Measurements from ENCODE around the gene EPS8L3. TPM values are rescaled to one million over a fixed set of nuclear protein-coding genes. Genes with fewer than 3 reads are reported as not detected.
A peak's percentile ranks its signal among the peaks of the same experiment; 100 is the strongest.

The EPS8L3 gene
- total RNA-seq, 1 experiment from 2014 or later = not detected

DNA sequence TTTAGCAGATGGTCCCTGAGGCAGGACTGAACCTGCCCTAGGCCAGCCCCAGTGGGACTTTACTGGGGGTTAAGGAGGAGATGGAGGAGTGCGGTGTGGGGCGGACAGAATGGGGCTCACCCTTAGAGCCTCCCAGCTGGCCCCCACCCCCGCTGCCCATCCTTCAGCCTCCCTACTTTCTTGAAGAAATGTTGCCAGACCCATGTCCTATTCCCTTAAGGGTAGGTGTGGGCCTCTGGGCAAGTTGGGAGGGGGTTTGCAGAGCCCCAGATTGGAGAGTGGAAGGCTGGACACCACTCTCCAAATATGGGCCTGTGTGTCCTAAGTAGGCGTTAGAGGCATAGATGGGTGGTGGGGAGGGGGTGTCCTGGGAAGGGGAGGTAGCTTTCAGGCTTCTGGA lies 19.2 kb upstream of the EPS8L3 start:
- ChIA-PET CTCF (interaction anchor here (0.7 kb wide), 1 partner anchor 197 kb away, joined by 3 read pairs; no protein-coding TSS in a partner anchor), POLR2A (interaction anchor here (1.2 kb wide), 1 partner anchor 18 kb away, joined by 4 read pairs; no protein-coding TSS in a partner anchor)
- Histone ChIP-seq H3K4me3 (ENCODE audit: low read depth in 2 of 2, low read length in 2 of 2) (no peak overlapping the region), H3K36me3 (ENCODE audit: control insufficient read depth, insufficient read depth, low read length) (no peaks in the 10 kb centered on the region), H3K4me1 (ENCODE audit: control insufficient read depth, insufficient read depth, low read length) (peaks cover 64% of the 10 kb centered on the region), H3K9me3 (ENCODE audit: control insufficient read depth, insufficient read depth, low read depth, low read length) (no peaks in the 10 kb centered on the region), H3K27ac (ENCODE audit: low read length) (peak overlapping the region; percentile 93), H3K27me3 (ENCODE audit: control insufficient read depth, insufficient read depth, low read length) (no peaks in the 10 kb centered on the region)
- no peak for DNase-seq (ENCODE audit: low read depth, low spot score)
- TF ChIP-seq TCF7L2 (IDR thresholded peaks at IDR 0.05; ENCODE audit: low read depth, low read length) (no peak), POLR2AphosphoS5 (IDR thresholded peaks at IDR 0.05; ENCODE audit: low read depth, low read length) (no peak), SIN3A (IDR thresholded peaks at IDR 0.05; ENCODE audit: borderline replicate concordance, insufficient read depth, low read depth, low read length) (no peak), CTCF (IDR thresholded peaks at IDR 0.05) (no peak)
- TF ChIP-seq, protein P1, sequence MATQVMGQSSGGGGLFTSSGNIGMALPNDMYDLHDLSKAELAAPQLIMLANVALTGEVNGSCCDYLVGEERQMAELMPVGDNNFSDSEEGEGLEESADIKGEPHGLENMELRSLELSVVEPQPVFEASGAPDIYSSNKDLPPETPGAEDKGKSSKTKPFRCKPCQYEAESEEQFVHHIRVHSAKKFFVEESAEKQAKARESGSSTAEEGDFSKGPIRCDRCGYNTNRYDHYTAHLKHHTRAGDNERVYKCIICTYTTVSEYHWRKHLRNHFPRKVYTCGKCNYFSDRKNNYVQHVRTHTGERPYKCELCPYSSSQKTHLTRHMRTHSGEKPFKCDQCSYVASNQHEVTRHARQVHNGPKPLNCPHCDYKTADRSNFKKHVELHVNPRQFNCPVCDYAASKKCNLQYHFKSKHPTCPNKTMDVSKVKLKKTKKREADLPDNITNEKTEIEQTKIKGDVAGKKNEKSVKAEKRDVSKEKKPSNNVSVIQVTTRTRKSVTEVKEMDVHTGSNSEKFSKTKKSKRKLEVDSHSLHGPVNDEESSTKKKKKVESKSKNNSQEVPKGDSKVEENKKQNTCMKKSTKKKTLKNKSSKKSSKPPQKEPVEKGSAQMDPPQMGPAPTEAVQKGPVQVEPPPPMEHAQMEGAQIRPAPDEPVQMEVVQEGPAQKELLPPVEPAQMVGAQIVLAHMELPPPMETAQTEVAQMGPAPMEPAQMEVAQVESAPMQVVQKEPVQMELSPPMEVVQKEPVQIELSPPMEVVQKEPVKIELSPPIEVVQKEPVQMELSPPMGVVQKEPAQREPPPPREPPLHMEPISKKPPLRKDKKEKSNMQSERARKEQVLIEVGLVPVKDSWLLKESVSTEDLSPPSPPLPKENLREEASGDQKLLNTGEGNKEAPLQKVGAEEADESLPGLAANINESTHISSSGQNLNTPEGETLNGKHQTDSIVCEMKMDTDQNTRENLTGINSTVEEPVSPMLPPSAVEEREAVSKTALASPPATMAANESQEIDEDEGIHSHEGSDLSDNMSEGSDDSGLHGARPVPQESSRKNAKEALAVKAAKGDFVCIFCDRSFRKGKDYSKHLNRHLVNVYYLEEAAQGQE (IDR thresholded peaks at IDR 0.05; ENCODE audit: insufficient read depth in 1 of 2, low read depth in 2 of 2, low read length in 1 of 2) = no peak
- in situ Hi-C loops (cut with HindIII; ENCODE audit: low pct_unique_long_range_greater_than_20kb, low sequenced_read_pairs) (no loop called here), intact Hi-C loops (cut with micrococcal nuclease; ENCODE audit: unreplicated experiment) (no loop called here)
- BruUV-seq (replicated peaks) = no TSS peak
- peak; percentile 54 for ATAC-seq

DNA sequence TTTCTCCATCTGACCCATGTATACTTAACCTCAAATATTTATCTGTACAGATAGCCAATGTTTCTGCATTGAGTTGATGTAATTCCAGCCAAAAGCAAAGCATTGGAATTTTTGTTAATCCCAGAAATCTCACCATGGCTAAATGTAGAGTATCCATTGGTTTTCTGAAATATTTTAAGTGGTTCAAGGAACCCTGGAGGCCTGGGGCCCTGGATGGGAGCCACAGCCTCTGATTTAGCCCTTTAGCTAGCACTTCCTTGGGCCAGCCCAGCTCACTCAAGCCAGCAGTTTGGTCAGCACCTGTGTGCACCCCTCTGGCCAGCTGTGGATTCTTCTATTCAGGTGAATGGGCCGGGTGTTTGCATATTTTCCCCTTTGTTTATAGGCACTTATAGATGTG lies 18.8 kb upstream of the EPS8L3 start:
- H3K4me3 ChIP-seq (ENCODE audit: low read depth in 2 of 2, low read length in 2 of 2) = no peak overlapping the region
- intact Hi-C loops (cut with micrococcal nuclease; ENCODE audit: unreplicated experiment) = no loop called here
- CTCF ChIA-PET = no interaction called here
- H3K9me3 ChIP-seq (ENCODE audit: control insufficient read depth, insufficient read depth, low read depth, low read length) = no peaks in the 10 kb centered on the region
- ATAC-seq (no peak), DNase-seq (ENCODE audit: low read depth, low spot score) (no peak)
- H3K27me3 ChIP-seq (ENCODE audit: control insufficient read depth, insufficient read depth, low read length) = no peaks in the 10 kb centered on the region
- no TSS peak for BruUV-seq (replicated peaks)
- H3K27ac ChIP-seq (ENCODE audit: low read length) = peak overlapping the region; percentile 93
- peaks cover 65% of the 10 kb centered on the region for H3K4me1 ChIP-seq (ENCODE audit: control insufficient read depth, insufficient read depth, low read length)
- H3K36me3 ChIP-seq (ENCODE audit: control insufficient read depth, insufficient read depth, low read length) = no peaks in the 10 kb centered on the region
- in situ Hi-C loops (cut with HindIII; ENCODE audit: low pct_unique_long_range_greater_than_20kb, low sequenced_read_pairs) = no loop called here
- POLR2A ChIA-PET = no interaction called here
- no peak for TF ChIP-seq TCF7L2 (IDR thresholded peaks at IDR 0.05; ENCODE audit: low read depth, low read length)
- TF ChIP-seq, protein P1 (IDR thresholded peaks at IDR 0.05; ENCODE audit: insufficient read depth in 1 of 2, low read depth in 2 of 2, low read length in 1 of 2) = no peak
- TF ChIP-seq POLR2AphosphoS5 (IDR thresholded peaks at IDR 0.05; ENCODE audit: low read depth, low read length) = no peak
- no peak for TF ChIP-seq SIN3A (IDR thresholded peaks at IDR 0.05; ENCODE audit: borderline replicate concordance, insufficient read depth, low read depth, low read length)
- no peak for TF ChIP-seq CTCF (IDR thresholded peaks at IDR 0.05)
